ENCODE data around the gene UROS.

DNA sequence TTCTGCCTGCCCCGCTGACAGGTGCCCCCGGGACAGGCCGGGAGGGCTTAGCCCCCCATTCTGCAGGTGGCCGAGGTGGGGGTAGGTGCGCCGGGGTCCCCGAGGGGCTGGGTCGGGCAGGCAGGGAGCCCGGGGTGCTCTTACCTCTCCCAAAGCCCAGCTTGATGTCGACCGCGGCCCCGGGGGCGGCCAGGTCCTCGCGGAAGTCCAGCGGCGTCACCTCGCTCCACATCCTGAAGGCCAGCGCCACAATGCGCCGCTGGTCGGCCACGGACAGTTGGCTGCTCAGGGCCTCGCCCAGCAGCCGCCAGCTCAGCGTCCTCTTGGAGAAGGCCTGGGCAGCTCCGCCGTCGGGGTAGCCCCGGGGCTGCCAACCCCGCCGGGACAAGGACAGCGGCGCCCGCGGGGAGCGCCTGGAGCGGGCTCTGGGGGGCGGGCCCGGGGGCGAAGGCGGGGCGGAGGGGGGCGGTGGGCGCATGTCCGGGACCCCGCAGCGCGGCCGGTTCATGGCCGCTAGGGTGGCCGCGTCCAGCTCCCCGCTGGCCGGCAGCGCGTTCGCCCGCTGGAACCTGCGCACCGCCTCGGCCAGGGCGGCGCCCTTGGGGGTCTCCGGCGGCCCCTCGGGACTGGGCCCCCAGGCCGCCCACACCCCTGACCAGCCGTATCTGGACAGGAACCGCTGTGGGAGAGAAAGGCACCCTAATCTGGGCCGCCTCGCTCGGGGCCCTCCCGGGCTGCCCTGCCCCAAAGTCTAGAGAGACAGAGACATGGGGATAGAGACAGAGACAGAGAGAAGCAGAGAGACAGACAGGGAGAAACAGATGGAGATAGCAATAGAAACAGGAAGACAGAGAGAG lies 49.1 kb downstream of the UROS start:
- TF ChIP-seq EP300 (IDR thresholded peaks at IDR 0.05) (no peak), POLR2AphosphoS5 (IDR thresholded peaks at IDR 0.05) (no peak)

All from upper lobe of left lung (tissue), 4 donors.